Measurements from ENCODE around the gene PPP3CA. TPM values are rescaled to one million over a fixed set of nuclear protein-coding genes. Genes with fewer than 3 reads are reported as not detected.

Gene PPP3CA
- polyA plus RNA-seq, 4 donors, result 33.0 to 49.7 (median 45.2) TPM

GRCh38 chr4:101222156-101222845 lies 125.0 kb downstream of the PPP3CA start:
- DNase-seq (ENCODE audit: low read depth in 4 of 4, low spot score in 3 of 4), result no peak

DNA sequence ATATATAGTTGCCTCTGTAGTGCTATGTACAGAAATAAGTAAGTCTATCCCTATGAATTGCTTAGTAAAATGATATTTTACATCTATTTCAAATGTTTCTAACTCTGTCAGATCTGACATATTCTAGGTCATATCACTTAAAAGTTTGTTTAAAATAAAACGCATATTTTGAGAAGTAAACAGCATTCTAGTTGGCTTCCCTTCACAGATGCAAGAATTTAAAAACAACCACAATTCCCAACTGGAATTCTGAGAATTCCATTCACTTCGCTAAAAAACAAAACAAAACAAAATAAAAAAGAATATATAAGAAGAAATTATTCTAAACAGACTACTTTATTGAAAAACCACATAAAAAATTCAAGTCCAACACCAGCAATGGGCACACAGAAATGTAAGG lies 126.0 kb downstream of the PPP3CA start:
- no peak for DNase-seq (ENCODE audit: low read depth in 4 of 4, low spot score in 3 of 4)

DNA sequence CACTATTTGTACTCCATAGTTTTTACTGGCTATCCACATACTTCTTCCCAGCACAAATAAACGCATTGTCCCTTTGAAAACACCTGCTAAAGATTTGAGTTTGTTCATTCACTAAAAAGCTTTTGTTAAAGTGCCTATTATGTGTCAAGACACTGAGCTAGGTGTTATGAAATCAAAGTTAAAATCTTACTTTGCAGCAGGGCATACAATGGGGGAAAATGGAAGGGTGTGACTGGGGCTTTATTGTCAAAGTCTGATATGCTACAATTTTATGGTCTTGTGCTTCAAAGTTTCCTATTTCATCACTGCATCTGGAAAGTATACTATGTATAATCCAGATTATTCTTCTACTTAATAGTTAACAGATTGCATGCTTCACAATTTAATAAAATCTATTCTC lies 128.4 kb downstream of the PPP3CA start:
- no peak for DNase-seq (ENCODE audit: low read depth in 4 of 4, low spot score in 3 of 4)

DNA sequence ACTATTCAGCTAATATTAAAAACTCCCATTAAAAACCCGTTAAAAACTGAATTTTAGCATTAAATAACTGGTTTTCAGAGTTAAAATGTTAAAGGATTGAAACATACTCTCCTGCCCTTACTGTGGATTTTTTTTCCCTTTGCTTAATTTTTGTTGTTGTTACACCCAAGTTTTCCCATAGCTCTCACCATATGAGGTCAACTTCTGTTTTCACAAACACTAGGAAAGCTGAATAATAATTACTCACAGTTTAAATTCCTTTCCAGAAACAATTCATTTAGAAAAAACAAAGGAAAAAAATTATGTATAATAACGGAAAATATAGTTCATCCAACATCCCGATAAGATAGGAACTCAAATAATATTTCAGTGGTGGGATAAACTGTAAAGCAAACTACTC lies 129.0 kb downstream of the PPP3CA start:
- DNase-seq (ENCODE audit: low read depth in 4 of 4, low spot score in 3 of 4), result no peak

- DNase-seq (ENCODE audit: low read depth in 4 of 4, low spot score in 3 of 4), result no peak
These were observed 129.8 kb downstream of the PPP3CA start for GRCh38 chr4:101217353-101218031.

- DNase-seq (ENCODE audit: low read depth in 4 of 4, low spot score in 3 of 4), result no peak
These were observed 136.2 kb downstream of the PPP3CA start for GRCh38 chr4:101211146-101211553.

- DNase-seq (ENCODE audit: low read depth in 4 of 4, low spot score in 3 of 4), result no peak
These were observed 137.0 kb downstream of the PPP3CA start for GRCh38 chr4:101210331-101210730.

- DNase-seq (ENCODE audit: low read depth in 4 of 4, low spot score in 3 of 4), result no peak
These were observed 139.2 kb downstream of the PPP3CA start for GRCh38 chr4:101208171-101208570.

- DNase-seq (ENCODE audit: low read depth in 4 of 4, low spot score in 3 of 4), result no peak
These were observed 141.4 kb downstream of the PPP3CA start for GRCh38 chr4:101205916-101206315.

- no peak for DNase-seq (ENCODE audit: low read depth in 4 of 4, low spot score in 3 of 4)
These were observed 145.9 kb downstream of the PPP3CA start for GRCh38 chr4:101201421-101201820.

DNA sequence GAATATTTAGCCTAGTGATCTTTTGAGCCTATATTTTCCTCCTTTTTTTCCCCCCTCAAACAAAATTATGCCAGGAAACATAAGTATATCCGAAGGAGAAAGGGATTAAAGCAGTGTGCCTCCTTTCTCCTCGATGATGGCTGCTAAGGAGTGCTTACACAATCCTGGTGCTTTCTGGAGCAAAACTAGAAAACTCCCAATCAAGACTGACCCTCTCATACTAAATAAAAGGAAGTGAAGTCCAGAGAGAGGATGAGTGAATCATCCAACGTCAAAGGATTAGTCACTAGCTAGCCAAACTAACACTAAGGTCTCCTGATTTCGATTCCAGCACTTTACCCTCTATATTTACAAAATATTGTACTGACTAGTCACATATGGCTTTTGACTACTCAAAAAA lies 146.8 kb downstream of the PPP3CA start:
- DNase-seq (ENCODE audit: low read depth in 4 of 4, low spot score in 3 of 4), result no peak

DNA sequence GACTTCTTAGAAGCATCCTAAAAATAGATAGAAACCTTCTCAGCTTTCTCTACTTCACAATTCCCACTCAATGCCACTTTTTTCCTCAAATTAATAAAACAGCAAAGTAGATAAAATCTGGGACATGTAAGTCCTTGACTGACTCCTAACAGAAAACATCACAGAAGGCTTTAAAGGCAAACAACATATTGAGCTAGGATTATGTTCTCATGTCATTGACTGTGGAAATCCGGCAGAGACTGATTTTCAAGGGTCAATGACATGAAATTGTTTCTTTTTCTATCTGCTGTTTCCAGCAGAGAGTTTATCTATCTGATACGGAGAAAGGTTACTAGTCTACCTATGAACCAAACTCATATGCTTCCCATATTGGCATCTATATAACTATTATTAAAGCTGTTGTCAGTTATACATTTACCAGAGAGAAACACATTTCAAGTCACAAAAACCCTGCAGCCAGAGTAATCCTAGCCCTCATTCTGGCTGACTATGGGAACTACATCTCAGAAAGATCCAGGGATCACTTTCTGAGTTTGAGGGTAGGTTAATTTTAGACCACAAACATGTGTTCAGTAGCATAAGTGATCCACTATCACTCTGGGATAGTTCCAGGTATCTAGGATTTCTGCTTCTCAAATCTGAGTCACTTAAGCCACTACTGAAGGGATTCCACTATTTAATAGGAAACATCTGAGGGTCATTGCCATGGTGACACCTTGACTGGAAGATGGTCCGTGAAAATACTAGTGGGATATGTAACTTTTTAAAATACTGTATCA lies 147.6 kb downstream of the PPP3CA start:
- DNase-seq (ENCODE audit: low read depth in 4 of 4, low spot score in 3 of 4), result no peak

- no peak for DNase-seq (ENCODE audit: low read depth in 4 of 4, low spot score in 3 of 4)
These were observed 148.5 kb downstream of the PPP3CA start for GRCh38 chr4:101198682-101199339.

- DNase-seq (ENCODE audit: low read depth in 4 of 4, low spot score in 3 of 4), result no peak
These were observed 150.0 kb downstream of the PPP3CA start for GRCh38 chr4:101197350-101197749.

DNA sequence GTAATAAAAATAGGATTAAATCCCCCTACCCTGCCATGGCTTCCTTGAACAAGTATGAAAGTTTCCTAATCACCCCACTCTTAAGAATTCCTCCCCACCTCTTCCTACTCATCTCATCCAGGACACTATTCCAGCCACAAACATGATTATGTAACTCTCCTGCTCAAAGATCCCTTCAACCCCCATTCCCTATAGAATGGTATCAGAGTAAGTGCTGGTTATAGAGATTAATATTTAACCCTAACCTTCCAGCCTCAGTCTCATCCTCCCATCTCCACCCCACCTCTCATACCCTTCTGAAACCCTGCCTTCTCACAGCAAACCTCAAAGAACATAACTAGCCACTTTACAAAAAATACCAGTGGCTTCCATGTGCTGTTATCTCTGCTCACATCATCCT lies 155.1 kb downstream of the PPP3CA start:
- DNase-seq (ENCODE audit: low read depth in 4 of 4, low spot score in 3 of 4), result no peak

DNA sequence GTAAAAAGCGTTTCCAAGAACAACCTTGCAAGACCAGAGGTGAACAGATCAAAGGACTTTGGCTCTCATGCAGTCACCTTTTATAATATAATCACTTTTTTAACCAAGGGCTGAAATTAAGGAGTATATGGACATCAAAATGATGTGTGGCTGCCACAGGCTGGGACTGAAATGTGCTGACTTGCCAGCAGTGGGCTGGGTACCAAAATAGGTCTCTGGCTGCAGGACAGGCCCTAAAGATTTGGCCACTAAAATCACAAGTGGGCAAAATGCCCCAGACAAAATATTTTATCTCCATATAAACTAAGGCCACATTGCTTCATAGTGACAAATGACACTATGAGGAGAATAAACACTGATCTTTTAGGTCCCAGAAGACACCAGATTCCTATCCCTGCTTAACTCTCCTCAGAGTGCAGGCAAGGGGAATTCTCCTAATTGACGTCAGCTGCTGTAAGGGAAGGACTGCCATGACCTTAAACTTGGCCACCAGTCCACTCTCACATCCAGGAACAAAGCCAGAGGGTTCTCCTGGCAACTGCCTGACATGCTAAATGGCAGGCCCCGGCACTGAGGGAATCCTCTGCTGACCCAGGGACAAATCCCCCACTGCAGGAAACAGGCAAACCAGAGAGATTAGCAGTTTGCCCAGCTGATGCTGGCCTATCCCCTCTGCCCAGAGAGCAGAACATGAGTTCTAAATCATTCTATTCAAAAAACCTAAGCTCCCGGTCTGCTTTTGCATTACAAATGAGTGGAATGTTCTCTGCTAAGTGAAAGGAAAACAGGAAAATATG lies 155.8 kb downstream of the PPP3CA start:
- peak in 1 of 4 donors; percentile 10 for DNase-seq (ENCODE audit: low read depth in 4 of 4, low spot score in 3 of 4)

DNA sequence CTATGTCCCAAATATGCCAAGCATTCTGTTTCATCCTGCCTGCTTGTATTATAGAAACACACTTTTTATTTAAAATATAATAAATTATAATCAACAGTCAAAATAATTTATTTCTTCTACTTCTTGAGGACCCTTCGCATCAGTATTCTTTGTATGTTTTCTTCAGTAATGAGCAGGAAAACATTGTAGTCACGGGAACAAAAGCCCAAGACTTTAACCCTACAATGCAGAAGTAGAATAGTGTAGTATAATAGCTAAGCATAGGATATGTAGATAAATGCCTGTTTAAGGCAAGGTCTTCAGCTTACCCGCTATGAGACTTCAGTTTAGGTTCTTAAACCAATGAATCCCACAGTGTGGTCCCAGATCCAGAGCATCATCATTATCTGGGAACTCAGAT lies 156.6 kb downstream of the PPP3CA start:
- no peak for DNase-seq (ENCODE audit: low read depth in 4 of 4, low spot score in 3 of 4)

DNA sequence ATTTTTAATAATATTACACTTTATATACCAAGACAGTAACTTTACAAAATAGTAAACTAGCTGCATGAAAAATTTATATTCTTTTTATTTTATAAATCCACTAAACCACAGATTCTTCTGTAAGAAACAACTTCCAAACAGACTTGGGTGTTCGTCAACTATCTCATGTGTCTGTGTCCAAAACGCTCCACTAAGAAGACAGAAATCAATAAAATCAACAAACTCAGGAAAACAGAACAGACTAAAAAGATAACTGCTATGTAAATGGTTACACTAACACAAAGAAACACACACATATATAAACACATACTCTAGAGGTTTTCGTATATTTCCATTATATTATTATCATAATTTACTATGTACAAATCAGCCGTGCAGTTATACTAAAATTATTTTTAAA lies 158.4 kb downstream of the PPP3CA start:
- DNase-seq (ENCODE audit: low read depth in 4 of 4, low spot score in 3 of 4), result no peak

GRCh38 chr4:101187841-101188240 lies 159.5 kb downstream of the PPP3CA start:
- no peak for DNase-seq (ENCODE audit: low read depth in 4 of 4, low spot score in 3 of 4)

DNA sequence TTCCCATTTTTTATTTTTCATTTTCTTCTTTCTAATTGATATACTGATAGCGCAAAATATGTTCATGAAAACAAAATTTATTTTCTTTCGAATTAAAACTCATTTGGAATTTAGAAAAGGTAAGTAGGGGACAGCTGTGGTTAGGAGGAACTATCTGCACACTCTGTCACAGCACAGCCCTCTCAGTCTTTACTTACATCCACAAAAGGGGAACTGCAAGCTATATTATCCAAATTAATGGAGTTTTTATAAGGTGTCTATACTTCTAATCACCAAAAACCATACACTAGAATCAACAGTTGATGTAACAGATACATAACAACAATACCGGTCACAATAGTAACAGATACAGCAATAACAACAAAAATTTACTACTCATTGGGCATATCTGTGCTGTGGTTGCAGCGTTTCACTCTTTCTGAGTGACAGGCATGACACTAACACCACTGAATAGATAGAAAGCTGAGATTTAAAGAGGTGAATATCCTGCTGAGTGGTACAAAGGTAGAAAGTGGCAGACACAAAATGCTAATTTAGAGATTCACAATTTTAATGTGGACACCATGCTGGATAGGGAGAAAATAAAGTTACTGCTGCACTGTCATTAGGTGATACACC lies 160.7 kb downstream of the PPP3CA start:
- DNase-seq (ENCODE audit: low read depth in 4 of 4, low spot score in 3 of 4), result no peak
